Measurements from ENCODE around the gene CARMIL3. TPM values are rescaled to one million over a fixed set of nuclear protein-coding genes. Genes with fewer than 3 reads are reported as not detected.
A peak's percentile ranks its signal among the peaks of the same experiment; 100 is the strongest.

CARMIL3 gene
- total RNA-seq, 2 donors from 2014 or later: 0.59 to 3.9 TPM

- WGBS: 87% methylated on average over 9 of the region's 9 CpGs
- intact Hi-C loops (cut with DNase I): no loop called here
- H3K27ac ChIP-seq: no peak overlapping the region
- H3K9me3 ChIP-seq: no peaks in the 10 kb centered on the region
- H3K36me3 ChIP-seq: no peaks in the 10 kb centered on the region
- H3K4me3 ChIP-seq: no peak overlapping the region
- H3K4me1 ChIP-seq (replicated peaks): no peaks in the 10 kb centered on the region
- H3K27me3 ChIP-seq (replicated peaks; ENCODE audit: insufficient read depth): no peaks in the 10 kb centered on the region
- DNase-seq (ENCODE audit: low spot score): no peak
- no peak for TF ChIP-seq POLR2A (IDR thresholded peaks at IDR 0.05)
- no peak for TF ChIP-seq CTCF (IDR thresholded peaks at IDR 0.05)
- TF ChIP-seq POLR2AphosphoS5 (IDR thresholded peaks at IDR 0.05): no peak
Observed at GRCh38 chr14:24110060-24110459, 58.3 kb downstream of the CARMIL3 start.

GRCh38 chr14:24110523-24110922, 58.7 kb downstream of the CARMIL3 start:
- no peak overlapping the region for H3K27ac ChIP-seq

GRCh38 chr14:24113379-24113800, 61.6 kb downstream of the CARMIL3 start:
- TF ChIP-seq POLR2A (IDR thresholded peaks at IDR 0.05) (no peak), CTCF (IDR thresholded peaks at IDR 0.05) (no peak), POLR2AphosphoS5 (IDR thresholded peaks at IDR 0.05) (no peak)

More at GRCh38 chr14:24110523-24110922, 58.7 kb downstream of the CARMIL3 start:
- DNase-seq (ENCODE audit: low spot score): no peak
- TF ChIP-seq POLR2A (IDR thresholded peaks at IDR 0.05) (no peak), POLR2AphosphoS5 (IDR thresholded peaks at IDR 0.05) (no peak), CTCF (IDR thresholded peaks at IDR 0.05) (no peak)
- H3K27me3 ChIP-seq (replicated peaks; ENCODE audit: insufficient read depth): no peaks in the 10 kb centered on the region
- no peaks in the 10 kb centered on the region for H3K9me3 ChIP-seq
- 48% methylated on average over 1 of the region's 1 CpG for WGBS
- intact Hi-C loops (cut with DNase I): no loop called here
- no peaks in the 10 kb centered on the region for H3K4me1 ChIP-seq (replicated peaks)
- H3K4me3 ChIP-seq: no peak overlapping the region
- H3K36me3 ChIP-seq: no peaks in the 10 kb centered on the region

GRCh38 chr14:24113801-24114531, 62.2 kb downstream of the CARMIL3 start:
- TF ChIP-seq POLR2A (IDR thresholded peaks at IDR 0.05) (peak; percentile 26), CTCF (IDR thresholded peaks at IDR 0.05) (no peak), POLR2AphosphoS5 (IDR thresholded peaks at IDR 0.05) (no peak)
- intact Hi-C loops (cut with DNase I): loop anchor here (2.0 kb wide), 2 partner anchors 19 to 27 kb away; partner anchors contain the start of genes EMC9 and PCK2

More at GRCh38 chr14:24113379-24113800, 61.6 kb downstream of the CARMIL3 start:
- Histone ChIP-seq H3K36me3 (peaks cover 0 to under 1% of the 10 kb centered on the region in 2 donors), H3K27ac (peak overlapping the region; percentile 99), H3K4me1 (replicated peaks) (peaks cover 4% of the 10 kb centered on the region), H3K27me3 (replicated peaks; ENCODE audit: insufficient read depth) (no peaks in the 10 kb centered on the region), H3K9me3 (no peaks in the 10 kb centered on the region), H3K4me3 (peak overlapping the region; percentile 62 to 69)
- 11% methylated on average over 15 of the region's 15 CpGs for WGBS
- no peak for DNase-seq (ENCODE audit: low spot score)
- intact Hi-C loops (cut with DNase I): no loop called here

More at GRCh38 chr14:24113801-24114531, 62.2 kb downstream of the CARMIL3 start:
- peak overlapping the region; percentile 99 for H3K27ac ChIP-seq
- peak; percentile 75 for DNase-seq (ENCODE audit: low spot score)
- no peaks in the 10 kb centered on the region for H3K27me3 ChIP-seq (replicated peaks; ENCODE audit: insufficient read depth)
- H3K4me3 ChIP-seq: peak overlapping the region; percentile 62 to 69
- WGBS: under 1% methylated on average over 42 of the region's 42 CpGs
- peaks cover 4% of the 10 kb centered on the region for H3K4me1 ChIP-seq (replicated peaks)
- H3K36me3 ChIP-seq: peaks cover 2 to 7% of the 10 kb centered on the region in 2 donors
- no peaks in the 10 kb centered on the region for H3K9me3 ChIP-seq

All from prostate gland (tissue), 2 donors.